ENCODE data around the gene C3orf38.
"Not testable (repeated sequence)": the region's sequence is repeated elsewhere in the genome, so short reads cannot be mapped to it uniquely, and the experiment has no call there.

Gene C3orf38

DNA sequence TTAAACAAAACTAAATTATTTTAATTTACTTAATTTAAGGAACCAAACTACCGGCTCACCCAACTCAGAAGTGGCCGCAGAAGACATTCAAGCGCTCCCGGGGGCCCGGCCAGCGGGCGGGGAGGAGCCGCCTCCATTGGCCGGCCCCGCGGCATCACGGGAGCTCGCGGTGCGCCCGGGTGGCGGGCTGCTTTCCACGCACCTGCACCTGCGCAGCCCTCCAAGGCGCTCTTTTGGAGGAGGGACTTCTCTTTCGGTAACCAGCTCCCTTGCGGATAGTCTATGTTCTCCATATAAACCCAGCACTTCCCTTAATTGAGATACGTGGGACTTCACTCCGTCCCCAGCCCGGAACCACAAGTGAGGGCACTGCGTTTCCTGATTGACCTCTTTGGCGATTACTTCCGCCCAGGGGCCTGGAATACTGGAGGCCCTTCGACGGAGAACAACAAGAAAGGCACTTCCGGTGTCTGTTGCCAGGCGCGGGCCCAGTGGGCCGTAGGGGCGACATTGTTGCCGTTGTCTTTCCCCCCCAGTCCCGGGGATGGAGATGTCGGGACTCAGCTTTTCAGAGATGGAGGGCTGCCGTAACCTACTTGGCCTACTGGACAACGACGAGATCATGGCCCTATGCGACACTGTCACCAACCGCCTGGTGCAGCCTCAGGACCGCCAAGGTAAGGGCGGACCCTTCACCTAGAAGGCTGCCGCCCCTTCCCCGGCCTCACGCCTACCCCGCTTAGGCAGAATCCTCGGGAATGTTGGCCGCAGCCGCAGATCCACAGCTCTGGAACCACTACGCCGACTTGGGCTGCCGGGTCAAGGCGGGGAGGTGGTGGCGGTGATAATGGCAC is at the start of gene C3orf38:
C3orf38 (plus strand) TSS at position 451 of the 854 bp plus-strand sequence; CDS start at position 545, 94 bp downstream.
- Mint-ChIP-seq H3K27me3 (ENCODE audit: low read depth) (no peaks in the 10 kb centered on the region), H3K36me3 (ENCODE audit: low read depth) (peaks cover 13% of the 10 kb centered on the region), H3K9me3 (no peaks in the 10 kb centered on the region), H3K27ac (peak within 1 kb of the TSS; percentile 96), H3K4me3 (peak within 1 kb of the TSS; percentile 96), H3K4me1 (ENCODE audit: low read depth) (peaks cover 31% of the 10 kb centered on the region)

DNA sequence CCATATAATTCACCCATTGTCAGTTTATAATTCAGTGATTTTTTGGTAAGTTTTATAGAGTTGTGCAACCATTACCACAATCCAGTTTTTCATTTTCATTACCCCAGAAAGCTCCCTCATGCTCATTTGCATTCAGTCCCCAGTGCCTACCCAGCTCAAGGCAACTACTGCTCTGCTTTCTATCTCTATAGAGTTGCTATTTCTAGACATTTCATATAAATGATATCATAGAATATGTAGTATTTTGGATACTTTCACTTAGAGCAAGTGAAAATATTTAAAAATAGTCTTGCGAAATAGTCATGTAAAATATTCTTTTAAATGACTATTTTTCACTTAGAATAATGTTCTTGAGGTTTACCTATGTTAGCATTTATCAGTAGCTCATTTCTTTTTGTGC is 48.6 kb upstream of the C3orf38 start:
- Mint-ChIP-seq H3K36me3 (ENCODE audit: low read depth) (peaks cover 49% of the 10 kb centered on the region), H3K4me3 (no peak overlapping the region), H3K9me3 (peaks cover 19% of the 10 kb centered on the region), H3K27ac (no peak overlapping the region), H3K4me1 (ENCODE audit: low read depth) (peaks cover 19% of the 10 kb centered on the region), H3K27me3 (ENCODE audit: low read depth) (no peaks in the 10 kb centered on the region)

GRCh38 chr3:88105325-88105724 is 44.4 kb upstream of the C3orf38 start:
- peaks cover 24% of the 10 kb centered on the region for H3K36me3 Mint-ChIP-seq (ENCODE audit: low read depth)
- no peak overlapping the region for H3K4me3 Mint-ChIP-seq
- no peaks in the 10 kb centered on the region for H3K27me3 Mint-ChIP-seq (ENCODE audit: low read depth)
- no peaks in the 10 kb centered on the region for H3K9me3 Mint-ChIP-seq
- peaks cover 14% of the 10 kb centered on the region for H3K4me1 Mint-ChIP-seq (ENCODE audit: low read depth)
- H3K27ac Mint-ChIP-seq, result no peak overlapping the region

GRCh38 chr3:88112289-88112688 is 37.5 kb upstream of the C3orf38 start:
- no peaks in the 10 kb centered on the region for H3K27me3 Mint-ChIP-seq (ENCODE audit: low read depth)
- no peaks in the 10 kb centered on the region for H3K9me3 Mint-ChIP-seq
- H3K4me3 Mint-ChIP-seq, result no peak overlapping the region
- H3K36me3 Mint-ChIP-seq (ENCODE audit: low read depth), result peaks cover 10% of the 10 kb centered on the region
- H3K4me1 Mint-ChIP-seq (ENCODE audit: low read depth), result peaks cover 12% of the 10 kb centered on the region
- no peak overlapping the region for H3K27ac Mint-ChIP-seq

GRCh38 chr3:88113311-88114162 is 36.2 kb upstream of the C3orf38 start:
- H3K9me3 Mint-ChIP-seq, result peaks cover 4% of the 10 kb centered on the region
- H3K36me3 Mint-ChIP-seq (ENCODE audit: low read depth), result peaks cover 21% of the 10 kb centered on the region

GRCh38 chr3:88114878-88115549 is 34.7 kb upstream of the C3orf38 start:
- no peaks in the 10 kb centered on the region for H3K27me3 Mint-ChIP-seq (ENCODE audit: low read depth)
- no peak overlapping the region for H3K27ac Mint-ChIP-seq
- peaks cover 23% of the 10 kb centered on the region for H3K36me3 Mint-ChIP-seq (ENCODE audit: low read depth)
- peaks cover 10% of the 10 kb centered on the region for H3K4me1 Mint-ChIP-seq (ENCODE audit: low read depth)
- peaks cover 4% of the 10 kb centered on the region for H3K9me3 Mint-ChIP-seq
- no peak overlapping the region for H3K4me3 Mint-ChIP-seq

More at GRCh38 chr3:88113311-88114162, 36.2 kb upstream of the C3orf38 start:
- H3K27ac Mint-ChIP-seq, result no peak overlapping the region
- no peaks in the 10 kb centered on the region for H3K27me3 Mint-ChIP-seq (ENCODE audit: low read depth)
- H3K4me1 Mint-ChIP-seq (ENCODE audit: low read depth), result peaks cover 14% of the 10 kb centered on the region
- no peak overlapping the region for H3K4me3 Mint-ChIP-seq

GRCh38 chr3:88117683-88118082 is 32.1 kb upstream of the C3orf38 start:
- Mint-ChIP-seq H3K27me3 (ENCODE audit: low read depth) (no peaks in the 10 kb centered on the region), H3K4me1 (ENCODE audit: low read depth) (peaks cover 10% of the 10 kb centered on the region), H3K36me3 (ENCODE audit: low read depth) (peaks cover 29% of the 10 kb centered on the region), H3K27ac (no peak overlapping the region), H3K9me3 (peaks cover 4% of the 10 kb centered on the region), H3K4me3 (no peak overlapping the region)

DNA sequence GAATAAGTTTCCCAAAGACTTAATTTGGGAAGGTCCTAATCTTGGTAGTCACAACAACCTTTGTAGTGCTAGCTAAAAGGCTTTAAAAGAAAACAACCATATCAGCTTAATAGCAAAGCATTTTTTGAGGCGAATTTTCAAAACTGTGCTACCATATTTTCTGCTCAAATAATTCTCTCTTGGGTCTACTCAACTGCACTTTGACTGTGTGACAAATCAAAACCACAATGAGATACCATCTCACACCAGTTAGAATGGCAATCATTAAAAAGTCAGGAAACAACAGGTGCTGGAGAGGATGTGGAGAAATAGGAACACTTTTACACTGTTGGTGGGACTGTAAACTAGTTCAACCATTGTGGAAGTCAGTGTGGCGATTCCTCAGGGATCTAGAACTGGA is 31.2 kb upstream of the C3orf38 start:
- not testable (repeated sequence) for H3K27me3 Mint-ChIP-seq (ENCODE audit: low read depth); H3K9me3 Mint-ChIP-seq; H3K4me3 Mint-ChIP-seq; H3K27ac Mint-ChIP-seq
- peaks cover 29% of the 10 kb centered on the region for H3K36me3 Mint-ChIP-seq (ENCODE audit: low read depth)
- H3K4me1 Mint-ChIP-seq (ENCODE audit: low read depth), result peaks cover 10% of the 10 kb centered on the region

- no peak overlapping the region for H3K4me3 Mint-ChIP-seq
- no peaks in the 10 kb centered on the region for H3K27me3 Mint-ChIP-seq (ENCODE audit: low read depth)
- H3K27ac Mint-ChIP-seq, result no peak overlapping the region
- peaks cover 4% of the 10 kb centered on the region for H3K4me1 Mint-ChIP-seq (ENCODE audit: low read depth)
- H3K36me3 Mint-ChIP-seq (ENCODE audit: low read depth), result peaks cover 16% of the 10 kb centered on the region
- H3K9me3 Mint-ChIP-seq, result no peaks in the 10 kb centered on the region
Observed at GRCh38 chr3:88123526-88123925, 26.2 kb upstream of the C3orf38 start.

- Mint-ChIP-seq H3K9me3 (no peaks in the 10 kb centered on the region), H3K4me3 (no peak overlapping the region), H3K27ac (no peak overlapping the region), H3K4me1 (ENCODE audit: low read depth) (peaks cover 3% of the 10 kb centered on the region), H3K36me3 (ENCODE audit: low read depth) (peaks cover 16% of the 10 kb centered on the region), H3K27me3 (ENCODE audit: low read depth) (no peaks in the 10 kb centered on the region)
Observed at GRCh38 chr3:88131695-88132094, 18.1 kb upstream of the C3orf38 start.

- Mint-ChIP-seq H3K27me3 (ENCODE audit: low read depth) (no peaks in the 10 kb centered on the region), H3K27ac (no peak overlapping the region), H3K9me3 (no peaks in the 10 kb centered on the region), H3K36me3 (ENCODE audit: low read depth) (peaks cover 19% of the 10 kb centered on the region), H3K4me3 (no peak overlapping the region), H3K4me1 (ENCODE audit: low read depth) (no peaks in the 10 kb centered on the region)
Observed at GRCh38 chr3:88132894-88133293, 16.9 kb upstream of the C3orf38 start.

DNA sequence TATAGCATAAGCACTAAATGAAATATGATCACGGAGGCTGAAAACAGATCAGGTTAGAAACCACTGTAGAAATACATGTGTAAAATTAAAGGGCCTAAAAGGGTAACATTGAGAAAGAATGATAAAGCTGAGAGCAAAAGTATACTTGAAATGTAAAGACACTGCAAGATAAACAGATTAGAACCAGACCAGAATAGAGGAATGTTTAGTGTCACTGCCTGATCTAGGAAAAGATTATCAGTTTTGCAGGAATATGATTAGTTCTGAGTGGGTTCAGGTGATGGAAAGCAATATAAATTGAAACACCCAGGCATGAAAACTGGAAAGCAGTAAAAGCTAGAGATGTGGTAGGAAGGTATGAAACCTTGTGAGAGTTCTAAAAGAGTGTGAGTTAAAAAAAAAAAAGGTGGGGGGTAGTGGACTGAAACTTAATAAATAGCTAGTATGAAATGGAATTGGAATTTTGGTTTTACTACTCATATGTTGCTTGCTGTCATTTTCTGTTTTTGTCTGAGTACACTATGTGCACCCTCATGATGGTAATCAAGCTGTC is 16.0 kb upstream of the C3orf38 start:
- H3K9me3 Mint-ChIP-seq, result no peaks in the 10 kb centered on the region
- no peaks in the 10 kb centered on the region for H3K27me3 Mint-ChIP-seq (ENCODE audit: low read depth)
- no peak overlapping the region for H3K4me3 Mint-ChIP-seq
- no peaks in the 10 kb centered on the region for H3K4me1 Mint-ChIP-seq (ENCODE audit: low read depth)
- no peak overlapping the region for H3K27ac Mint-ChIP-seq
- peaks cover 19% of the 10 kb centered on the region for H3K36me3 Mint-ChIP-seq (ENCODE audit: low read depth)

DNA sequence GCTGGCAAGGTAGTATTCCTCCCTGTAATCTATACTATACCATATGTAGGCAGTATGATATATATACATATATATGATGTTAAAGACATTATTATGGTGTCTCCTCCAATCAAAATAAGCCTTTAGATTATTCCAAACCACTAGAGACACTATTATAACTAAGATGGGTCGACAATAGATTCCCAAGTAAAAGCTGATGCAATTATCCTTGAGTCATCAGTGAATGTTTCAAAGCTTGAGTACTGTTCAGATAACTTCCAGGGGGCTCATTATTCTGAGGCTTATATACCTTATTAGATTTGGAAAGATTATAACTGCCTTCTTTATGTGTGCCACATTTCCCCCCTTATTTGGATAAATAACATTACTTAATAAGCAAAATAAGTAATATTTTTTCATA is 11.9 kb upstream of the C3orf38 start:
- Mint-ChIP-seq H3K9me3 (no peaks in the 10 kb centered on the region), H3K27ac (no peak overlapping the region), H3K27me3 (ENCODE audit: low read depth) (no peaks in the 10 kb centered on the region), H3K4me3 (no peak overlapping the region), H3K36me3 (ENCODE audit: low read depth) (peaks cover 35% of the 10 kb centered on the region), H3K4me1 (ENCODE audit: low read depth) (peaks cover 4% of the 10 kb centered on the region)

DNA sequence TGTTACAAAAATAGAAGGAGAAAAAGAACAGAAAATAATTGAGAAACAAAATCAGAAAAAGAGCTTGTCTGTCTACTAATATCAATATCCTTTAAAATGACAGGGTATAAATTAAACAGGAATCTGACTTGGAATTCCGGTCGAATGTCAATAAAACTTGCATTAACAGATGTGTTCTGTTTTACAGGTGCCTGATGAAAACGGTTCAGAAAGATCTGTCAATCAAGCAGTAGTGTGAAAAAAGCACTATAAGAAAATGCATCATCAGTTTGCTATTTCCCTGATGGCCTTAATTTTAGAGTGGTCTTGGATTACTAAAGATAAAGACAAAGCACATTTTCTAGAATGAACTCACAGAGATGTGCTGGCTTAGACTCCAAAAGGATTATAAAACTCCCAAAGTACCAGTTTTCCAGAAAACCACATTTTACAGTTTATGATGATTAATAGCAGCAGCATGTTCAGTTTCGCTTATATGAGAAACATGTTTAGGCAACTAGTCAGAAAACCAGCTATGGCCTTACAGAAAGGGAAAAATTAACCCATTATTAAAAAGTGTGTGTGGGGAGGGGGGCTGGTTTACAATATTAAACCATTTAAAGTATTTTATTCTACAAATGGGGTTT is 8.2 kb upstream of the C3orf38 start:
- no peaks in the 10 kb centered on the region for H3K9me3 Mint-ChIP-seq
- H3K27ac Mint-ChIP-seq, result no peak overlapping the region
- peaks cover 4% of the 10 kb centered on the region for H3K4me1 Mint-ChIP-seq (ENCODE audit: low read depth)
- no peak overlapping the region for H3K4me3 Mint-ChIP-seq
- H3K36me3 Mint-ChIP-seq (ENCODE audit: low read depth), result peaks cover 30% of the 10 kb centered on the region
- H3K27me3 Mint-ChIP-seq (ENCODE audit: low read depth), result no peaks in the 10 kb centered on the region
